ENCODE results near the gene POLK. TPM values are rescaled to one million over a fixed set of nuclear protein-coding genes. Genes with fewer than 3 reads are reported as not detected.

Gene POLK
- total RNA-seq, 2 donors from 2014 or later, result 18.8 to 33.5 TPM

DNA sequence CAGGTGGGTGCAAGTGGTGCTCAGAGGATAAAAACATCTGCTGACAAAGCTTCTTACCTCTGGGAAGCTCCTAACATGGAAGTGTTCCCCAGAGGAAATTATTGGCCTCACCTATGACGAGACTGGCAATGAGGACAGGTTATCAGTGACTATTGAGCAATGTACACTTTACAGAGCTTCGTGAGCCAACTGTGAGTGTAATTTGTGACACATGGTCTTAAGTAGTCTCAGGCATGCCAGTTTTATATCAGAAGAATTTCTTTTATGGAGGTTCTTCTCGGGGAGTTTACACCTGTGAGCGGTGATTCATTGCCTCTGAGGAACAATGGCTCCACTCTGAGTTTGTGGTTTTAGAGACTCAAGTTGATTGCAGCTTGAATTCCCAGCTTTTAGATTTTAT is 110.9 kb downstream of the POLK start:
- H3K27ac ChIP-seq, result peak overlapping the region in 2 of 4 donors; percentile 25 to 41
- ATAC-seq (peak; percentile 98), DNase-seq (peak; percentile 25 to 78 (median 48))
- no peaks in the 10 kb centered on the region for H3K27me3 ChIP-seq
- H3K9me3 ChIP-seq, result no peaks in the 10 kb centered on the region
- 28 to 40% methylated on average over 4 of the region's 4 CpGs for WGBS, 2 donors
- no peak for TF ChIP-seq POLR2A (IDR thresholded peaks at IDR 0.05)
- TF ChIP-seq, protein P1, sequence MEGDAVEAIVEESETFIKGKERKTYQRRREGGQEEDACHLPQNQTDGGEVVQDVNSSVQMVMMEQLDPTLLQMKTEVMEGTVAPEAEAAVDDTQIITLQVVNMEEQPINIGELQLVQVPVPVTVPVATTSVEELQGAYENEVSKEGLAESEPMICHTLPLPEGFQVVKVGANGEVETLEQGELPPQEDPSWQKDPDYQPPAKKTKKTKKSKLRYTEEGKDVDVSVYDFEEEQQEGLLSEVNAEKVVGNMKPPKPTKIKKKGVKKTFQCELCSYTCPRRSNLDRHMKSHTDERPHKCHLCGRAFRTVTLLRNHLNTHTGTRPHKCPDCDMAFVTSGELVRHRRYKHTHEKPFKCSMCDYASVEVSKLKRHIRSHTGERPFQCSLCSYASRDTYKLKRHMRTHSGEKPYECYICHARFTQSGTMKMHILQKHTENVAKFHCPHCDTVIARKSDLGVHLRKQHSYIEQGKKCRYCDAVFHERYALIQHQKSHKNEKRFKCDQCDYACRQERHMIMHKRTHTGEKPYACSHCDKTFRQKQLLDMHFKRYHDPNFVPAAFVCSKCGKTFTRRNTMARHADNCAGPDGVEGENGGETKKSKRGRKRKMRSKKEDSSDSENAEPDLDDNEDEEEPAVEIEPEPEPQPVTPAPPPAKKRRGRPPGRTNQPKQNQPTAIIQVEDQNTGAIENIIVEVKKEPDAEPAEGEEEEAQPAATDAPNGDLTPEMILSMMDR (IDR thresholded peaks at IDR 0.05), result no peak
- H3K4me3 ChIP-seq, result no peak overlapping the region
- H3K4me1 ChIP-seq, result peaks cover 24% of the 10 kb centered on the region
- intact Hi-C loops (cut with DNase I), result no loop called here
- no peaks in the 10 kb centered on the region for H3K36me3 ChIP-seq (replicated peaks in 1 of 2; ENCODE audit: insufficient read depth in 1 of 2, low read depth in 2 of 2)

DNA sequence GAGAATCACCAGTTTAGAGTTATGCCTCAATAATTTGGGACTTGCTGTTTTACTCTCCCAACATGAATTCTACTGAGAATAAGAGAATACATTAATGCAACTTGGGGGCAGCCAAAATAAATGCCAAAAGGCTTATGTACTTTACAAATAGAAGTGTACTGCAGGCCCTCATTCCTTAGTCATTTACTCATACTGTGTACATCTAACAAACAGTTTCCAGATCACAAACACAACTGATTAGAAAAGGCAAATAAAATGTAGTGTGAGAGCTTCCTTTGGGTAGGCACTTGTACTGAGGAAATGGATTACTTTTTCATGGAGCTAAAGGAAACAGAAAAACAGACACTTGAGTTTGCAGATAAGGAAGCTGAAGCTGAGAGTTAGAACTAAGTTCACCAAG is 112.2 kb downstream of the POLK start:
- Histone ChIP-seq H3K4me1 (peaks cover 24% of the 10 kb centered on the region), H3K4me3 (no peak overlapping the region), H3K27me3 (no peaks in the 10 kb centered on the region), H3K9me3 (no peaks in the 10 kb centered on the region), H3K36me3 (replicated peaks in 1 of 2; ENCODE audit: insufficient read depth in 1 of 2, low read depth in 2 of 2) (no peaks in the 10 kb centered on the region), H3K27ac (no peak overlapping the region)
- ATAC-seq (no peak), DNase-seq (no peak)
- TF ChIP-seq, protein P1 (IDR thresholded peaks at IDR 0.05), result no peak
- TF ChIP-seq POLR2A (IDR thresholded peaks at IDR 0.05), result no peak
- intact Hi-C loops (cut with DNase I), result no loop called here

GRCh38 chr5:75626959-75627358 is 115.3 kb downstream of the POLK start:
- TF ChIP-seq, protein P1 (IDR thresholded peaks at IDR 0.05), result no peak
- TF ChIP-seq POLR2A (IDR thresholded peaks at IDR 0.05), result no peak
- intact Hi-C loops (cut with DNase I), result no loop called here
- Histone ChIP-seq H3K36me3 (replicated peaks in 1 of 2; ENCODE audit: insufficient read depth in 1 of 2, low read depth in 2 of 2) (no peaks in the 10 kb centered on the region), H3K9me3 (no peaks in the 10 kb centered on the region), H3K4me1 (peaks cover 13% of the 10 kb centered on the region), H3K4me3 (no peak overlapping the region), H3K27me3 (no peaks in the 10 kb centered on the region), H3K27ac (no peak overlapping the region)
- DNase-seq (no peak), ATAC-seq (no peak)

GRCh38 chr5:75627801-75628200 is 116.1 kb downstream of the POLK start:
- no peak overlapping the region for H3K4me3 ChIP-seq
- no peak for ATAC-seq
- TF ChIP-seq, protein P1 (IDR thresholded peaks at IDR 0.05), result no peak
- TF ChIP-seq POLR2A (IDR thresholded peaks at IDR 0.05), result no peak
- intact Hi-C loops (cut with DNase I), result no loop called here
- no peak for DNase-seq
- no peaks in the 10 kb centered on the region for H3K27me3 ChIP-seq
- H3K9me3 ChIP-seq, result no peaks in the 10 kb centered on the region
- H3K4me1 ChIP-seq, result peaks cover 4% of the 10 kb centered on the region
- no peaks in the 10 kb centered on the region for H3K36me3 ChIP-seq (replicated peaks in 1 of 2; ENCODE audit: insufficient read depth in 1 of 2, low read depth in 2 of 2)
- WGBS, 2 donors, result 77 to 100% methylated on average over 1 of the region's 1 CpG
- no peak overlapping the region for H3K27ac ChIP-seq

GRCh38 chr5:75630875-75631274 is 119.2 kb downstream of the POLK start:
- no peak for DNase-seq
- Histone ChIP-seq H3K27me3 (no peaks in the 10 kb centered on the region), H3K4me3 (no peak overlapping the region), H3K36me3 (replicated peaks in 1 of 2; ENCODE audit: insufficient read depth in 1 of 2, low read depth in 2 of 2) (no peaks in the 10 kb centered on the region), H3K4me1 (no peaks in the 10 kb centered on the region), H3K9me3 (no peaks in the 10 kb centered on the region), H3K27ac (no peak overlapping the region)
- intact Hi-C loops (cut with DNase I), result no loop called here
- ATAC-seq, result no peak
- 70 to 77% methylated on average over 2 of the region's 2 CpGs for WGBS, 2 donors
- TF ChIP-seq POLR2A (IDR thresholded peaks at IDR 0.05), result no peak
- TF ChIP-seq, protein P1 (IDR thresholded peaks at IDR 0.05), result no peak

Data from body of pancreas (tissue), 4 donors.